Esophagus squamous epithelium (tissue), 5 donors: ENCODE results near the gene SH3PXD2B. TPM values are rescaled to one million over a fixed set of nuclear protein-coding genes. Genes with fewer than 3 reads are reported as not detected.
A peak's percentile ranks its signal among the peaks of the same experiment; 100 is the strongest.

Experiments
- DNase-seq: peaks from one replicate; lab custom pipeline; 2025; lab: John Stamatoyannopoulos, UW
- H3K27ac ChIP-seq, 4 donors: fragments of 200-600 bp; sonication (generic); one replicate each; pipeline ENCODE4 v1.5.1; 2016 to 2019; ENCODE audit warnings: mild to moderate bottlenecking in 1 of 4
- H3K27me3 ChIP-seq, 4 donors: fragments of 200-600 bp; sonication (generic); 1 replicate in 3 of 4; 2 replicates in 1 of 4; pipeline versions ENCODE4 v1.5.1 to v1.6.0; 2017 to 2021; ENCODE audit warnings: antibody characterized with exemption in 1 of 4
- H3K36me3 ChIP-seq, 3 donors: fragments of 200-600 bp; sonication (generic); one replicate each; pipeline ENCODE4 v1.5.1; 2016 to 2019
- H3K4me1 ChIP-seq, 3 donors: fragments of 200-600 bp; sonication (generic); one replicate each; pipeline ENCODE4 v1.5.1; 2017 to 2019
- H3K4me3 ChIP-seq, 4 donors: fragments of 200-600 bp; sonication (generic); 1 replicate in 3 of 4; 2 replicates in 1 of 4; pipeline ENCODE4 v1.5.1; 2016 to 2019; ENCODE audit warnings: mild to moderate bottlenecking in 2 of 4, moderate library complexity in 1 of 4
- H3K9me3 ChIP-seq, 3 donors: fragments of 200-600 bp; sonication (generic); one replicate each; pipeline ENCODE4 v1.5.1; 2016 to 2019
- CTCF ChIP-seq, 6 experiments: fragments of 450-650 bp in 4 of 6; fragments of 200-600 bp in 2 of 6; sonication (generic) in 2 of 6; IDR thresholded peaks; one replicate each; pipeline ENCODE4 v1.5.1; 2016 to 2019; ENCODE audit warnings: antibody characterized with exemption in 6 of 6, mild to moderate bottlenecking in 4 of 6, moderate library complexity in 4 of 6
- POLR2A ChIP-seq, 4 donors: fragments of 450-650 bp; IDR thresholded peaks; one replicate each; pipeline ENCODE4 v1.6.1; 2017; ENCODE audit warnings: antibody characterized with exemption in 4 of 4, mild to moderate bottlenecking in 4 of 4, moderate library complexity in 3 of 4
- WGBS, 2 donors: methylation state at CpG; one replicate each; pipeline ENCODE4 v1.1.5; 2018; 5-methylcytosine and 5-hydroxymethylcytosine counted together
- intact Hi-C: fragments of 100-400 bp; cut with DNase I; formaldehyde crosslinking; loops from one replicate; pipeline ENCODE4 v1.15.0; 2022
- total RNA-seq, 4 donors: library from RNA; depleted of rRNA; stranded (reverse); fragments of >200 nt; gene quantifications; one replicate each; pipeline ENCODE4 v1.1.0, GENCODE V29; 2016
- donor health status: DM: yes; HTN: yes; CAD: no.

The SH3PXD2B gene
- total RNA-seq, 4 donors from 2014 or later = 7.1 to 22.1 (median 13.8) TPM

- intact Hi-C loops = no loop called here
- no peak overlapping the region for H3K4me3 ChIP-seq
- H3K36me3 ChIP-seq = no peaks in the 10 kb centered on the region
- H3K27me3 ChIP-seq = no peaks in the 10 kb centered on the region
- no peak overlapping the region for H3K27ac ChIP-seq
- no peaks in the 10 kb centered on the region for H3K9me3 ChIP-seq
- 90 to 95% methylated on average over 2 of the region's 2 CpGs for WGBS, 2 donors
- TF ChIP-seq POLR2A (IDR thresholded peaks at IDR 0.05) (no peak), CTCF (IDR thresholded peaks at IDR 0.05) (no peak)
- H3K4me1 ChIP-seq = peaks cover 0 to 37% (median 20%) of the 10 kb centered on the region in 3 donors
- no peak for DNase-seq
Observed at GRCh38 chr5:172499287-172499686, 45.0 kb upstream of the SH3PXD2B start.

GRCh38 chr5:172498431-172499129 lies 44.3 kb upstream of the SH3PXD2B start:
- Histone ChIP-seq H3K27me3 (no peaks in the 10 kb centered on the region), H3K9me3 (no peaks in the 10 kb centered on the region), H3K27ac (no peak overlapping the region), H3K4me3 (no peak overlapping the region), H3K4me1 (peaks cover 0 to 30% (median 13%) of the 10 kb centered on the region in 3 donors), H3K36me3 (no peaks in the 10 kb centered on the region)
- no peak for DNase-seq
- TF ChIP-seq CTCF (IDR thresholded peaks at IDR 0.05) (no peak), POLR2A (IDR thresholded peaks at IDR 0.05) (no peak)
- WGBS, 2 donors = 86 to 96% methylated on average over 11 to 12 of the region's 12 CpGs
- intact Hi-C loops = no loop called here

GRCh38 chr5:172497591-172498255 lies 43.4 kb upstream of the SH3PXD2B start:
- Histone ChIP-seq H3K27me3 (no peaks in the 10 kb centered on the region), H3K4me3 (no peak overlapping the region), H3K9me3 (no peaks in the 10 kb centered on the region), H3K4me1 (peaks cover 0 to 21% (median 12%) of the 10 kb centered on the region in 3 donors), H3K36me3 (no peaks in the 10 kb centered on the region), H3K27ac (peak overlapping the region in 3 of 4 donors; percentile 59 to 68 (median 63))
- WGBS, 2 donors = 83 to 84% methylated on average over 9 to 14 of the region's 14 CpGs
- no peak for TF ChIP-seq POLR2A (IDR thresholded peaks at IDR 0.05)
- TF ChIP-seq CTCF (IDR thresholded peaks at IDR 0.05) = no peak
- intact Hi-C loops = no loop called here
- no peak for DNase-seq

GRCh38 chr5:172496671-172497371 lies 42.5 kb upstream of the SH3PXD2B start:
- TF ChIP-seq POLR2A (IDR thresholded peaks at IDR 0.05) (no peak), CTCF (IDR thresholded peaks at IDR 0.05) (no peak)
- no peak for DNase-seq
- peak overlapping the region; percentile 13 to 68 (median 61) for H3K27ac ChIP-seq
- no peak overlapping the region for H3K4me3 ChIP-seq
- H3K9me3 ChIP-seq = no peaks in the 10 kb centered on the region
- intact Hi-C loops = no loop called here
- H3K27me3 ChIP-seq = no peaks in the 10 kb centered on the region
- peaks cover 0 to 17% (median 12%) of the 10 kb centered on the region in 3 donors for H3K4me1 ChIP-seq
- H3K36me3 ChIP-seq = no peaks in the 10 kb centered on the region
- WGBS, 2 donors = 39% methylated on average over 12 of the region's 12 CpGs
